ENCODE results near the gene MPZL2.

Gene MPZL2

GRCh38 chr11:118207079-118207478 is 57.0 kb downstream of the MPZL2 start:
- no peaks in the 10 kb centered on the region for H3K27me3 ChIP-seq (ENCODE audit: insufficient read depth, insufficient read length)
- no peaks in the 10 kb centered on the region for H3K9me3 ChIP-seq (ENCODE audit: insufficient read depth, low read length)
- DNase-seq (ENCODE audit: low read depth, low spot score): no peak
- TF ChIP-seq SUZ12 (IDR thresholded peaks at IDR 0.05; ENCODE audit: extremely low read depth, insufficient read depth, insufficient read length) (no peak), ZNF274 (IDR thresholded peaks at IDR 0.05; ENCODE audit: low read depth, low read length) (no peak), YY1 (IDR thresholded peaks at IDR 0.05; ENCODE audit: insufficient read depth, insufficient read length) (no peak)
- no peaks in the 10 kb centered on the region for H3K36me3 ChIP-seq (ENCODE audit: insufficient read depth, insufficient read length, low read length)
- no peak overlapping the region for H3K9ac ChIP-seq (ENCODE audit: insufficient read length, low read depth)
- H3K4me3 ChIP-seq (ENCODE audit: insufficient read length, low read depth): no peak overlapping the region
- no peaks in the 10 kb centered on the region for H3K4me1 ChIP-seq (ENCODE audit: insufficient read depth, insufficient read length)

DNA sequence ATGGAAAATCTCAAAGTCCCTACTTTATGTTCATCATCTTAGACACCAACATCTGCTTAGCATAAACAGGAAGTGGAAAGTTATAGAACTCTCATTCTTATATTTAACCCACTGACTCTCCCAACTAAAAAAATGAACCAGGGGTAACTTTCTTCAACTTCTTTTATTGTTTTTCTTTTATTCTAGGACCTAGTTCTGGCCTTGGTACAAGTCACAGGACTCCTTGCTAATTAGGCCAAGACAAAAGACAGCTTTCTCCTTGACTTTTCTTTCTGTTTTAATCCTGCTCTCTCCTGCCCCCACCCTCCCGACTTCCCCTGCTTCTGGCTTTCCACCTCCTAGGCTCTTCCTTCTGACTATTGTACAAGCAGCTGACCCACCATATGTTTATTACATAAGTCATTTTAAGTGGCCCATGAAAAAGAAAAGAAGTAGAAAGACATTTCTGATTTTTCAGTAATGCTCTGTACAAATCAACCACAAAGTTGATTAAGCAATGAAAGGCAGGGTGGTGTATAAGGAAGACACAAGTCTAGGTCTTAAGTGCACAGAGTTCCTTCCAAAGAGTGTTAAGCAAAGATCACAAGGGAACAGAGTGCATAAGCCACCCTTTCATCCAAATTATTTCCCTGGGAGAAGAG is 57.6 kb downstream of the MPZL2 start:
- H3K4me1 ChIP-seq (ENCODE audit: insufficient read depth, insufficient read length): no peaks in the 10 kb centered on the region
- no peaks in the 10 kb centered on the region for H3K9me3 ChIP-seq (ENCODE audit: insufficient read depth, low read length)
- no peak for TF ChIP-seq SUZ12 (IDR thresholded peaks at IDR 0.05; ENCODE audit: extremely low read depth, insufficient read depth, insufficient read length)
- TF ChIP-seq YY1 (IDR thresholded peaks at IDR 0.05; ENCODE audit: insufficient read depth, insufficient read length): no peak
- TF ChIP-seq ZNF274 (IDR thresholded peaks at IDR 0.05; ENCODE audit: low read depth, low read length): no peak
- no peak for DNase-seq (ENCODE audit: low read depth, low spot score)
- H3K27me3 ChIP-seq (ENCODE audit: insufficient read depth, insufficient read length): no peaks in the 10 kb centered on the region
- H3K36me3 ChIP-seq (ENCODE audit: insufficient read depth, insufficient read length, low read length): no peaks in the 10 kb centered on the region
- no peak overlapping the region for H3K4me3 ChIP-seq (ENCODE audit: insufficient read length, low read depth)
- no peak overlapping the region for H3K9ac ChIP-seq (ENCODE audit: insufficient read length, low read depth)

- TF ChIP-seq ZNF274 (IDR thresholded peaks at IDR 0.05; ENCODE audit: low read depth, low read length) (no peak), SUZ12 (IDR thresholded peaks at IDR 0.05; ENCODE audit: extremely low read depth, insufficient read depth, insufficient read length) (no peak)
- Histone ChIP-seq H3K9me3 (ENCODE audit: insufficient read depth, low read length) (no peaks in the 10 kb centered on the region), H3K9ac (ENCODE audit: insufficient read length, low read depth) (no peak overlapping the region), H3K27me3 (ENCODE audit: insufficient read depth, insufficient read length) (no peaks in the 10 kb centered on the region), H3K36me3 (ENCODE audit: insufficient read depth, insufficient read length, low read length) (no peaks in the 10 kb centered on the region), H3K4me3 (ENCODE audit: insufficient read length, low read depth) (no peak overlapping the region), H3K4me1 (ENCODE audit: insufficient read depth, insufficient read length) (no peaks in the 10 kb centered on the region)
- DNase-seq (ENCODE audit: low read depth, low spot score): no peak
Measured at GRCh38 chr11:118205606-118206378, 58.3 kb downstream of the MPZL2 start.
